GM12891 (cell line): ENCODE data around the gene WDR31.

Experiments used
- POLR2A ChIP-seq: IDR thresholded peaks from 2 replicates; pipeline ENCODE4 v1.6.1; 2011; ENCODE audit warnings: low read depth, low read length, control low read depth
- POLR2AphosphoS5 ChIP-seq: IDR thresholded peaks from 2 replicates; pipeline ENCODE4 v1.6.1; 2011; ENCODE audit warnings: low read depth, low read length, control low read depth
- POU2F2 ChIP-seq: IDR thresholded peaks from 2 replicates; pipeline ENCODE4 v1.6.1; 2011; ENCODE audit warnings: low read depth, mild to moderate bottlenecking, control low read depth, low read length, moderate library complexity
- SPI1 ChIP-seq: IDR thresholded peaks from 2 replicates; pipeline ENCODE4 v1.6.1; 2011; ENCODE audit warnings: low read depth, low read length, control low read depth
- TAF1 ChIP-seq: IDR thresholded peaks from 2 replicates; pipeline ENCODE4 v1.6.1; 2011; ENCODE audit warnings: low read depth, low read length, control low read depth

- no peak for TF ChIP-seq POLR2A
- TF ChIP-seq POU2F2: no peak
- TF ChIP-seq POLR2AphosphoS5: no peak
- TF ChIP-seq SPI1: no peak
- TF ChIP-seq TAF1: no peak
These were observed 29.7 kb upstream of the WDR31 start for GRCh38 chr9:113369855-113370140.
